HG03439 (cell line): Measurements from ENCODE around the gene EEFSEC.

Experiments used
- ATAC-seq: cut with Tn5 transposase; IDR thresholded peaks from one replicate; pipeline ENCODE4 v1.9.1; 2021; ENCODE audit warnings: mild to moderate bottlenecking, moderate library complexity; ENCODE audit not compliant: unreplicated experiment

Gene EEFSEC

DNA sequence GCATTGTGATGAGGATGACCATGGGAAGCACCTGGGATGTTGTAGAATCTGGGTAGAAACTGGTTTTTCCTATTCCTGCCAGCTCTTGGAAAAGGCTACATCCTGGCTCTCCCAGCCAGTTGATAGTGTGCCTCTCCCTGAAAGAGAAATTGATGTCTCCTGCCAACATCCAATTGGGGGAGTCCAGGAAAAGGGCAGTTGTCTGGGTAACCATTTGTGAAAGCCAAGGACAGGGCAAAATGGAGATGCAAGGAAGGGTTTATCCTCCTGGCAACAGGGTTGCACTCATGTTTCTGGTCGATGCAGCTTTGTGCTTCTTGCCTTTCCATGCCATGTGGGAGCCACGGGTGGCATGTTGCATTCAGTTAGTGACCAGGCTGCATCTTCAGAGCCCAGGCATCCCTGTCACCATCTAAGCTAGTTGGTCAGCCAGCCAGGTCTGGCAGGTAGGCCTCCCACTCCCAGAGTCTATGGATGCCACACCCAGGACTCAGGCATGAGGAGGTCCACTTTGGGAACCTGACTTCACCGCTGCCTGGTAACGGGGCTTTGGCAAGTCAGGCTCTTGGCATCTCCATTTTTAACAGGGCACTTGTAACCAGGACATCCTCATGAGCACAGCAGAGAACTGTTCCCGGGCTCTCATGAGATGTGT is 159.9 kb downstream of the EEFSEC start:
- no peak for ATAC-seq

DNA sequence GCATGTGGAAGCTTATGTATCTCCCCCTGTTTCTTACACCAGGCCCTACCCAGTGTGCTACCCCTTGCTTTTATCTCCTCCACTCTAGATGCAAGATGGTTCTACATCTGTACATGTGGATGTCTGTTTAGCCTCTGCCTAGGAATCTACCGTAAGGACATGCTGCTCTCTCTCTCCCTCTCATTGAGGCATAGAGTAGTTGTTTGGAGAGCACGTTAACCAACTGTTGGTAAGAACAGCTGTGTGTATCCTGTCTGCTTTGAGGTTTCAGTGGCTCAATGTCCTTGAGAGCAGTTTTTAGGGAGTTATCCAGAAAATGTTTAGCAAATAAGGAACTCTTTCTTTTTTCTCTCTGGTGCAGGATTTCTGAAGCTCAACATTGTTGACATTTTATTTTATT is 160.7 kb downstream of the EEFSEC start:
- ATAC-seq, result no peak

DNA sequence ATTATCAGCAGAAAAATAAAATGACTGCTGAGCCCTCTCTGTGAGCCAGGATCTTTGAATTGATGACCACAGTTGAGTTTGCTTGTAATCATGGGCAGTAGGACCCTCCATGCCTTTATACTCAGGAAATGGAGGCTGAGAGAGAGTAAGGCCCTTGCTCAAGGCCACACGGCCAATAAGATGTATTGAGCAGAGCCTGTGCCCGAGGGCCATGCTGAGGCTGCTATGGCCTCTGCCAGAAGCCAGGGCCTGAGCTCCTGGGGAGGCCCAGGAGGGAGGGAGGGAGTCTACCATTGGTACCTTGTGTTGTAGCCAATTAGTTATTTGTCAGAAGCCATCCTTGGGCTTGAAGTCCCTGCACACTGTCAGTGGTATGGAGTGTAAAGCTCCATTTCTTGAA is 162.0 kb downstream of the EEFSEC start:
- ATAC-seq, result no peak

DNA sequence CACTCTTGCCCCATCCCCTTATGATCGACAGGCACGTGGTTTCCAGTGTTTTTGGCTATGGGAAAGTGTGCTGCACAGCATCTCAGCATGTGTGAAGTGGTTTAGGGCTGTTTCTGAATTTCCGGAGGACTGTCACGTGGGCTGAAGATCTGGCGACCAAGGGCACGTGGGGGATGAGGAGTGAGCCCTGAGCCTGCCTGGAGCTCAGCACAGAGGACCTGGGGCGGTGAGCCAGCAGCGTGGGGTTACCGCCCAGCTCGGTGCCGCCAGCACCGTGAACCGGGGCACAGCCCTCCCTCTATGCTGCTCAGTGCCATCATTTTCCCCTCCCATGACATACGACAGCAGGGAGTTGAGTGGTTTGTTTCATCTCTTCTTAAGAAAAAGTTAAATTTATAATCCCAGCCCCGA is 163.2 kb downstream of the EEFSEC start:
- no peak for ATAC-seq

DNA sequence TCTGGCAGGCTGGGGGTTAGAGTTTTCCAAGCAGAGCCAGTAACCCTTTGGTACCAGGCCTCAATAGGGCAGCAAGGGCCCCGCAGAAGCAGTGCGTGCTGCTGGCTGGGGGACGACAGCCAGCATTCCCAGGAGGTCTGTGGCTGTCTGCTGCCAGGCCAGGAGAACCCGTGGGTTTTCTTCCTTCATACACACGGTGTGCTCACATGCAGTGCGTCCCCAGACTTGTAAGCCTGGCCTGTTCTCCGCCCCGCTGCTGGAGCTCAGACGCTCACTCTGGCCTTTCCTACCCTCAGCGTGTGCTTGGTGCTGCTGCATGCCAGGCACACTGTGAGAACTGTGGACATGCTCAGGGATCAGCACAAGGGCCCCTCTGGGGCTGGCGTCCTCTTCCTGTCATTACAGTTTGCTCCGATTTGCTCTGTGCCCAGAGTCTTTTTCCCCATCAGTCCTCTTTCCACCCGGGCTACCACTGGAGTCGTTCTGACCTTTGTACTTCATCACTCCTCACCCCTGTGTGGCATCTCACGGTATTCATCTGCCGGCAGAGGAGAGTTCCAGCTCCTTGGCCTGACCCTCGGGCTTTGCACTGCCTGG is 163.9 kb downstream of the EEFSEC start:
- no peak for ATAC-seq

DNA sequence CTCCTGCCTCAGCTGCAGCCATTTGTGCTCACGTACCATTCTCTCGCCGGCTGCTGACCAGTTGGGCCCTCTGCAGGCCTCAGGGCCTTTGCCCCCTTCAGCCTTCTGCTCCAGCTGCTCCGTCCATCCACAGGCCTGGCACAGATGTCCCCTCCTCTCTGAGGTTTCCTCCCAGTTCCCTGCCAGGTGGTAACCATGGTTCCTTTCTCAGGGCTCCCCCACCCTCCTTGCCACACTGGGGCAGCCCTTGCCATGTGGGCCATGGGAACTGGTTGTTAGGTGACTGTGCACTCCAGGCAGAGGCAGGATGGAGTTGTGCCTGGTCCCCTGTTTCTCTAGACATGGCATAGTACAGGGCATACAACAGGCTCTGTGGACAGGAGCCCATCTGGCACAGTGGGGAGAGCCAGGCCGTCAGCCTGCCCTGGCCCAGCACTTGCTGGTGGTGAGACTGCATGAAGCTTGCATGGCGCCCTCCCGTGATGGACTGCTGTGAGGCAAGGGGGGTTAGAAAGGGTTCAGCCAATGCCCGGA is 164.5 kb downstream of the EEFSEC start:
- no peak for ATAC-seq

DNA sequence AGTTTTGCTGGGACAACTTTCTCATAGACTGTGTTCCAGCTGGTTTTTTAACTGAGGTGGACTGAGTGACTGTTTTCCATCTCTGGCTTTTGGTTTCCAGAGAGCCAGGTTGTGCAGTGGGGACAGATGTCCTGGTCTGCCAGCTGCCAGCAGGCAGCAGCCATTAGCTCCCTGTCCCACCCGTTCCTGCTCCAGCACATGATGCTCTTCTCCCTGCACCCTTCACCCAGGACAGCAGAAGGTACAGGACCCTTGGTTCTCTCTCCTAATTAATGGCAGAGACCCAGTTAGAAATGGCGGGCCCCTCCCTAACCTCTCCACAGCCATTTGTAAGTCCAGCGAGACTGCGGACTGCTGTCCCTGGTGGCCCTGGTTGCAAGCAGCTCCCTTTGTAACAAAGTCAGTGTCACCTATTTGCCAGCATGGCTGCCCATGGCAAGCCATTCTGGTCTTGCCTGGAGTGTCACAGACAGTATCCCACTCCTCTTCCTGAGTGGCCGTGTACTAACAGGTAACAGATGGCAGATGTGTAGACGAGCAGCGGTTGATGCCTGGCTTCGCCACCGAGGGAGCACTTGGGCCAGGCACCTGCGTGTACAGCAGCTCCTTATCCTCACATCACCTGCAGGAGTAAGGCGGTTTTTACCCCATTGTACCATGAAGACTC is 165.1 kb downstream of the EEFSEC start:
- no peak for ATAC-seq

DNA sequence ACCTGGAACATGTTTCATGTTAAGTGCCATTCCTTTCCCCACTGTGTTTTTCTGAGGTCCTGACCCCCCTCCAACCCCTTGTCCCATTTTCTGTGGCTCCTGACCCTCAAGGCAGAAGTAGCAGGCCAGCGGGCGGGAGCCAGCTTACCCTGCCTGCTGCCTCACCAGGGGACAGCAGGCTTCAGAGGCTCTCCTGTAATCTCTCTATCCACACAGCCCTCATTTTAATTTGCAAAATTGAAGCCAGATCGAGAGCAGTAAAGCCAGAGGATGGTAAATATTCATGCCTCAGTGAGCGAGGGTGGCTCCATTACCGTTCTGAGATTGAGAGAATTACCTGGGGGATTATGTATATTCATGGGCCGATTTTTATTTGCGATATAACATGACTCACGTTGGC is 165.8 kb downstream of the EEFSEC start:
- no peak for ATAC-seq

DNA sequence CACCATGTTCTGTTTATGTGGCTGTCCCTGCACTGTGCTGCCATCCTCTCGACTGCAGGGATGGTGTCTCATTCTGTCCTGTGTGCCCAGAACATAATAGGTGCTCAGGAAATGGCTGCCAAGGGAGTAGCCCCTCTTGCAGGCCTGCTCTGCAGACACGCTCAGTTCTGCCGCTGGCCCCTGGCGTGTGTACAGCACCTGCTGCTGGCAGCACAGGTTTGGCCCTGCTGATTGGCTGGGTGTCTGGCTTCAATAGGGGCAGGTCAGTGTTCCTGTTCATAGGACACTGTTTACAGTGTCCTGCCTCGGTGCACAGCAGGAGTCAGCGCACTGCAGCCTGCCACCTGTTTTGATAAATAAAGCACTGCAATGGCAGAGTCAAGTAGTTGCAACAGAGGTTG is 166.5 kb downstream of the EEFSEC start:
- ATAC-seq, result no peak

DNA sequence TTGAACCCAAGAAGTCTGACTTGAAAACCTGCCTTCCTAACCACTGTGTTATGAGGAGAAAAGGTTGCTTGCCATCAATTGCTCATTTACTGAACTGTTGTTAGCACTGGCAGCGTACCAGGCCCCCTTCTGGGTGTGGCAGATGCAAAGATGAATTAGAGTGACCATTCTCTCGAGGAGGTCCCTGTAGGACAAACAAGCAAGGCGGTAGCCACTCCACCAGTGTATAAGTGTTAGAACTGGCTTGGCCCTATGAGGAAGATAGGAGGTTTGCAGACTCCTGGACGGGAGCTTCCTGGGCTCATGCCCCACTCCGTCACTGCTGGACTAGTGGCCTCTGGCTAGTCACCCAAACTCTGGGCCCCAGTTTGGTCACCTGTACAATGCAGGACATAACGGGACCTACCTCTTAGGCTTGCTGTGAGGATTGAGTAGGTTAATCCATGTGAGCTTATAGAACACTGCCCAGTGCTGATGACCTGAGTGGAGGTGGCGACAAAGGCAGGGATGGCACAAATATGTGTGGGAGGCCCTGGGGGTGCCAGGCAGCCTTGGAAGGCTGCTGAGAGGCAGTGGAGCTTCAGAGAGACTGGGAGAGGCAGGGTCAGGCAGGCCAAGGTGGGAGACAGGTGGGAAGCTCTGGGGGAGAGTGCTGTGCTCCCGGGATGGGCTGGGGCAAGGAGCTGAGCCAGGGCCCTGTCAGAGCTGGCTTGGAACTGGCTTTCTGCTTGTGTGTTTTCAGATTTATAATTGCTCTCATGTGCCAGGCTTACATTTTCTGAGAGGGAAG is 167.5 kb downstream of the EEFSEC start:
- no peak for ATAC-seq

DNA sequence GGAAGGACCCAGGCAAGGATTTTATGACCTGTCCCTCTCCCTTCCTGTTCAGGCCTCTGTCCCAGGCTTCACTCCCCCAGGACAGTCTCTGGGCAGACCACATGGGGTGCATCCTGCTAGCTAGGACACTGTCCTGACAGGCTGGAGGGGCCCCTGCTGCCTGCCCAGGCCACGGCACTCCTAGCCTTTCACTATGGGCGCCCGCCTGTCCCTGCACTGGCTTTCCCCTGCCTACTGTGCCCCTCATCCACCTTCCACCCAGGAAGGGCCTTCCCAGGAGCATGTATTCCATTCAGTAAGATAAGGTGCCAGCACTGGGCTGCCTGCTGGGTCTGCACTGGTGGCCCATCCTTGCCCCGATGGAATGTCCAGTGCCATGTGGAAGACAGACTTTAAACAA is 168.1 kb downstream of the EEFSEC start:
- no peak for ATAC-seq

DNA sequence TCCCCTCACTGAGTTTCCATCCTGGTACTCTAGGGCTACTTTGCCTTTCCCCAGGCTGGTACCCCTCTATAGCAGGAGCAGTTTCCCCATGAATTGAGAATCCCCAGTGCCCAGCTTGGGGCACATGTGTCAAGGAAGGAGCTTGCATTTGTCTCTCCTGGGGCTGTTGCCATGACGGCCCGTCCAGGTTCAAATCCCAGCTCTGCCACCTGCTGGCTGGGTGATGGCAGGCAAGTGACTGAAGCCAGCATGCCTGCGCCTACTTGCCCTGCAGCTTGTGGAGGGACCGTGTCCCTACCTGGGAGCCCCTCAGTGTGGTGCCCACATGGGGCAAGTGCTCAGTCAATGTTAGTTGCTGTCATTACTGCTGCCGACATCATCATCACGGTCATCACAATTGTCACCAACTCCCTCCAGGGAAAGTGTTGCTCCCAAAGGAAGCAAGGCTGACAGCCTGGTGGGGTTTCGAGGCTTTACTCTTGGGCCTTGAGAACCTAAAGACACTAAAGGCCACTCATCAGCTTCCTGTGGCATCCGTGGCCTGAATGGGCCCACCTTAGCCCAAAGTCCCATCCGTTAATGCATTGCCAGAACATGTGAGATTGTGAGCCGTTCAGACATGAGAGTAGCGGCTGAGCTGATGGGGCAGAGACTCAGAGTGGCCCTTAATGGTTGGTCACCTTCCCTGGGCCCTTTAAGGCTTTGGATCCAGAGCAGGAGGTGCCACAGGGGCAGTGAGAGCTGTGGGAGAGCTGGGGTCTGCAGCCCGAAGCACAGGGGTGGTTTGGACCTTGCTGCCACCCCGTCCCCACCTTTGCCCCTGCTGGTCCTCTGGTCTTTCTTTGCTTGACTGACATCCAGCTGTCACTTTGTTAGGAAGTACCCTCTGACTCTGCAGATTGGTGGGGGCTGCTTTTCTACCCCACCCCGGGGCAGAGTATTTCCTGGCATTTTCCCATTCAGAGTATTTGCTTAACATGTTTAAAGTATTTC is 169.0 kb downstream of the EEFSEC start:
- ATAC-seq, result no peak

DNA sequence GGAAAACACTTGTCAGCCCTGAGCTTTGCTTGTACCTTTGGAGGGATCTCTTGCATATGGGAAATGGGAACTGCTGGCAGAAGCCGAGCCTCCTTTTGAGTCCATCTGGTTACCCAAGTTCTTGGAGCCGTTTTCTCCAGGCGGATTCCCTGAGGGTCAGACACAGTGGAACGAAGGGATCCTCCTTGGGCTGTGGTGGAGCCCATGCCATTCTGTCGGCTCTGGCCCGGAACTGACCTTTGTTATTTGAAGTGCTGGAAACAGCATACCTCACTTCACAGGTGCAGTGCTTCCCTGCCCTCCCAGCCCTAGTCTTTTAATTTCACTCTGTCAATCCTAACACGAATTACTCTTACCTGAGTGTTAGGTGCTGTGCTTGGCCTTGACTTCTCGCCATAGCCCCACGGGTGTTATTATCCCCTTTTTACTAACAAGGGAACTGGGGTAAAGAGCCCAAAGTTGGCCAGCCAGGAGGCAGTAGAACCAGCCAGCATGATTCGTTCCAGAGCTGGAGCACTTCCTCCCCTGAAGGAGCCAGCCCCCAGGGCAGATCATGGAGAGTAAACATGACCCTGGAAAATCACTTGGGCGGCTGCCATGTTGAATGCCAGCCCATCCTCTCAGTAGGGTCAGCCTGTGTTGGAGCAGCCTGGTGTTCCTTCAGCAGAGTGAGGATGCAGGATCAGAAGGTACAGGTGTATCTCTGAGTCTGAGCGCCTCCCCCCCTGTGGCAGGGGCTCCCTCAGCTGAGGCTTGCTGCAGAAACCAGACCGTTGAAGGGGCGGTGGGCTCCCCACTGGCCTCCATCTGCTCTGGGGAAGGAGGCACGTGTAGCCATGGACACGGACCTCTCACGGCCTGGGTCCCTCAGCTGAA is 170.2 kb downstream of the EEFSEC start:
- no peak for ATAC-seq

DNA sequence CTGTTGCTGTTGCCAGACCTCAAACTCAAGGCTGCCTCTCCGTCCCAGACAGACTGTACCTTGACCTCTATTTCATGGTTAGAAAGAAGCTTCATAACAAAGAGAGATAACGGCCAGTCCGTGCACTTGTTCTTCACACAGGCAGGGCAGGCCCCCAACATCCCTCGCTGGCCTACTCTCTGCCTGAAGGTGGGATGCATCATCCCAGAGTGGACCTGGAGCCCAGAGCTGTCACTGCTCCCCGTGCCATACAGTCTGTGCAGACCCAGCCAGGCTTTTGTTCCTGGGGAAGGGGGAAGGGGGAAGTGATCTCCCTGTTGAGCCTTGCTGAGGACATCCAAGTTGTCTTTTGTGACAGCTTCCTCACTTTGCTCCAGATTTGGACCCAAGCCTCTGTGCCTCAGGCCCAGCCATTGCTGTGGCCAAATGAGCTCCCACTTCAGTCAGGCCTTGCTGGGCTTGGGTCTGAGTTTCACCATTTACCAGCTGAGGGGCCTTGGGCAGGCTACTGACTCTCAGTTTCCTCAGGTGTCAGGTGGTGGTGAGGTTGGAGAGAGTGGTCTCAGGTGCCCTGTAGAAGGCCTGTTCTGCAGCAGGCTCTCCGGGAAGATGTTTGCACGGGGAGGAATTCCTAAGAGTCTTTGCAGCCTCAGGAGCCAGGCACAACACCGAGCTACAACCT is 171.8 kb downstream of the EEFSEC start:
- ATAC-seq, result no peak

DNA sequence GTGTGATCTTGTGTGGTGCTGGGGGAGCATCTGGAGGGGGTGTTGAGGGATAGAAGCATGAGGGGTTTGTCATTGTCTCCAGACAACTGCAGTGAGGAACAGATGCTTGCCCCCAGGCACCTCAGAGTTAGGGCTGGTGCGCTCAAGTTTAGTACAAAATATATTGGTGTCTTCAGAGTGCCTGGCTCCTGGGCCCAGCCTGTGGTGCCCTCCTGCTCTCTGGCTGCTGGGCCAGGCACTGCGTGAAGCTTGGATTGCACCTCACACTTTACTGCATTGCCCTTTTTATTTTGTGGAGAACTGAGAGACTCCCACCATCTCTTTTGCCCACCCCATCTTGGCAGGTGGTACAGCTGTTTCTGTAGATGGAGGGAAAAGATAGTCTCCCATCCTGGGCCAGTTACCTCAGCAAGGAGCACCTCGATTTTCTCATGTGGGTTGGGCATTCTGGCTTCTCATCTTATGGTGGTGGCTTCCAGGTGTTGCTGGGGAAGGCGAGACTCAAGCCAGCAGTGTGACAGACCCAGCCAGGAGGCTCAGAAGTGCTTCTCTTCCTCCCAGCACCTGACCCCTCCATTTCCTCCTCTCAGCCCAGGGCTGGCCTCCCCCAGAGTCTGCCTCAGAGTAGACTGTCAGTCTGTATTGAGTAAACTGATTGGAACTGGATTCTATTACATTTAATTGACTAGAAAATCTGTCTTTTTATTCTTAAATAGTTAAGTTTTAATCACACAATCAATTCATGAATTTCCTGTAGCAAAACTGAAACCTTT is 173.0 kb downstream of the EEFSEC start:
- no peak for ATAC-seq

DNA sequence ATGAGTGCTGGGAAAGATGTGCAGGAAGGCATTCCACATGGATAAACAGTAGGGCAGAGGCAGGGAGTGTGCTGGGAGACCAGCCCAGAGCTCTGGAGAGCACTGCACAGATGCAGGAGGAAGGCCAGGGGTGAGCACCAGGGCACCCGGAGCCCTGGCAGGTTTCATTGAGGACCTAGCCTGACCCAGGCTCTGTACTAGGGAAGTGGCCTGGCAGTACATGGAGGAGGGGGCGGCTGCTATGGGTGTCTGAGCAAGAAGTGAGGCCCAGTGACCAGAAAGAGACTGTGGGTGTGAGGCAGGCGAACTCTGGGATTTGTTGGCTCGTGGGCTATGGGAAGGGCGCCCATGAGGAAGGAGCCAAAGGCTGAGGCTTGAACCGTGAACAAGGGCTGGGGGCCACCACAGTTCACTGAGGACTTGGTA is 174.3 kb downstream of the EEFSEC start:
- no peak for ATAC-seq

DNA sequence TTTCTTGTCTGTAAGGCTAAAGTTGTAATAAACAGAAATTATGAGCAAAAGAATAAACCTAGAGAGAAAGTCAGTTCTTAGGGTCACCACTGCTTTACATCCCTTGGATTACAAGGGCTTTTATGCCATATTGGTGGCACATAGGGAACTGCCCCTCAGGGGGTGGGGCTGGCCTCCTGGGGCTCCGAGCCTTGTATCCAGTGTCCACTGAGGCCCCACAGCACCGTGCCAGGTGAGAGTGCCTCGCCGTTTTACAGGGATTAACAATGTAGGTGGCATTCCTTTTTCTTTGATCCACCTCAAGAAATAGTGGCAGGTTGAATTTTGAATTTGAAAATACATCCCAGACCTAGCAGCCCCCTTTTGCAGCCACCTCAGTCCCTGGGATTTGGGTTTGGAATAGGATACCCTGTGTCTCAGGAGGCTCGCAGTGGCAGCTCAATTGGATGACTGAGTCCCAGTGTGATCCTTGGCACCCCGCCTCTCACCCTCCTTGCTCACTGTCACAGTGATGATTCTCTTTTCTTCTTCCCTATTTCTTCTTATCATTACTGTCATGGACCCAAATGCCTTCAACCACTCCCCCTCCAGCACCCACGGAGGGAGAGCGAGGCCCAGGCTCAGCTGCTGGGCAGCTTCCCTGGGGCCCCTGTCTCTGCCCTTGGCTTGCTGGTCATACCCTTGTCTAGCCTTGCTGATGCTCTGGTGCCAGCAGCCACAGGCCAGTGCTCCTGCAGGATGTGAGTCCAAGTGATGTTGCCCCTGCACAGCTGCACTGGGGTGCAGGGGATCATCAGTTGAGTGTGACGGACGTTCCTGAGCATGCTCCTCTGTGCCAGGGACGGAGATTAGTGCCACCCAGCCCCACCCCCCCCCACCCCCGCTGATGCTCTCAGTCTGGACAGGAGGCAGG is 175.5 kb downstream of the EEFSEC start:
- ATAC-seq, result no peak
